Chondrocyte (in vitro differentiated cells): ENCODE measurements around the gene CRIP1. TPM values are rescaled to one million over a fixed set of nuclear protein-coding genes. Genes with fewer than 3 reads are reported as not detected.

ENCODE experiments used
- DNase-seq: peaks from one replicate; pipeline ENCODE4 v3.0.0; 2021; ENCODE audit warnings: mixed read lengths, low spot score
- H3K27ac Mint-ChIP-seq: one replicate; pipeline ENCODE4 v1.8.0; 2021; ENCODE audit warnings: mild to moderate bottlenecking, moderate library complexity, mixed read lengths; ENCODE audit not compliant: unreplicated experiment
- H3K27me3 Mint-ChIP-seq: 2 replicates; pipeline ENCODE4 v1.8.0; 2021; ENCODE audit warnings: low read depth, mixed read lengths
- H3K36me3 Mint-ChIP-seq: 2 replicates; pipeline ENCODE4 v1.8.0; 2021; ENCODE audit warnings: low read depth, mixed read lengths
- H3K4me1 Mint-ChIP-seq: 2 replicates; pipeline ENCODE4 v1.8.0; 2021; ENCODE audit warnings: low read depth, mild to moderate bottlenecking, mixed read lengths
- H3K4me3 Mint-ChIP-seq: one replicate; pipeline ENCODE4 v1.8.0; 2021; ENCODE audit warnings: mild to moderate bottlenecking, moderate library complexity, mixed read lengths; ENCODE audit not compliant: unreplicated experiment
- H3K9me3 Mint-ChIP-seq: 2 replicates; pipeline ENCODE4 v1.8.0; 2021; ENCODE audit warnings: low read depth, mixed read lengths
- CTCF ChIP-seq: fragments of 200-600 bp; sonication (generic); IDR thresholded peaks from 2 replicates; pipeline ENCODE4 v1.5.0; 2021; ENCODE audit warnings: antibody characterized with exemption, mild to moderate bottlenecking, moderate library complexity
- total RNA-seq: library from RNA; stranded (reverse); gene quantifications from 3 replicates; pipeline ENCODE4 v1.2.1, GENCODE V29; 2021

Gene CRIP1
- total RNA-seq, 1 donor from 2014 or later: 181 TPM

GRCh38 chr14:105474483-105475268 is 12.0 kb upstream of the CRIP1 start, which contains the start of gene CRIP2:
Gene CRIP2, plus strand, starts transcription at chr14:105474821. Its CDS starts 42 bp downstream, at chr14:105474863.
- Mint-ChIP-seq H3K36me3 (peaks cover under 1% of the 10 kb centered on the region), H3K27ac (peak within 1 kb of the TSS; percentile 83), H3K4me3 (peak within 1 kb of the TSS; percentile 79), H3K27me3 (no peaks in the 10 kb centered on the region), H3K9me3 (no peaks in the 10 kb centered on the region), H3K4me1 (peaks cover 34% of the 10 kb centered on the region)
- TF ChIP-seq CTCF: no peak
- no peak for DNase-seq

DNA sequence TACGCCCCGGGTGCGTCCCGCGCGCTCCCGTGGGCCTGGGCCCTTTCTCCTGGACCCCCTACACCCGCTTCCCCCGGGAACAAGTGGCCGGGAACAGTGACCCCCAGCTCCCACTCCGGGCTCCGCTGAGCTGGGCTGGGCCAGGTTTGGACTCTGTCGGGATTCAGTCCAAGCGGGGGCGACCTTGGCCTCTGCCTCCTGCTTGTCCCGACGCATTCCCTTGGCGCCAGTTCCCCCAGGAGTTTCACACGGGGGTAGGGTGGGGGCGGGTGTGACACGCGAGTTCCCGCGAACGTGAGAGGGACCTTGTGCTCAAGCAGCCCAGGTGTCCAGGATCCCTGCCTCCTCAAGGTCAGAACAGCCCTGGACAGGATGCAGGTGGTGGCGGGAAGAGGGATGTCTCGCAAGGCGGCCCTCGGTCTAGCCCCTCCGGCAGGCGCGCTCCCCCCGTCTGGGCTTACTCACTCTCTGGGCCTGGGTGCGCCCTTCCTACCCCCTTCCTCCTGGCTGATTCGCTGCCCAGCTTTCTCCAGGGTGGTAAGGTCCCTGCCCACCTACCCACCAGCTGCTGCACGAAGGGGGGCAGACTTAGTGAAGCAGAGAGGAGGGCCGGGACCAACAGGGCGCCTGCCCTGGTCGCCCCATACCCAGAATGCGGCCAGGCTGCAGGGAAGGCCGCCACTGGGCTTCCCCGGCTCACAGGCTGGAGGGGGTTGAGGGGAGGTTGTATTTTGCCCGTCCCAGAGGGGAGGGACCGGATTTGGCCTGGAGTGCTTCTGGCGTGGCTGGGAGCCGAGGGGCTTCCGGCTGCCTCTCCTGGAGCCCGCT is 11.2 kb upstream of the CRIP1 start:
- H3K27me3 Mint-ChIP-seq: no peaks in the 10 kb centered on the region
- H3K9me3 Mint-ChIP-seq: no peaks in the 10 kb centered on the region

DNA sequence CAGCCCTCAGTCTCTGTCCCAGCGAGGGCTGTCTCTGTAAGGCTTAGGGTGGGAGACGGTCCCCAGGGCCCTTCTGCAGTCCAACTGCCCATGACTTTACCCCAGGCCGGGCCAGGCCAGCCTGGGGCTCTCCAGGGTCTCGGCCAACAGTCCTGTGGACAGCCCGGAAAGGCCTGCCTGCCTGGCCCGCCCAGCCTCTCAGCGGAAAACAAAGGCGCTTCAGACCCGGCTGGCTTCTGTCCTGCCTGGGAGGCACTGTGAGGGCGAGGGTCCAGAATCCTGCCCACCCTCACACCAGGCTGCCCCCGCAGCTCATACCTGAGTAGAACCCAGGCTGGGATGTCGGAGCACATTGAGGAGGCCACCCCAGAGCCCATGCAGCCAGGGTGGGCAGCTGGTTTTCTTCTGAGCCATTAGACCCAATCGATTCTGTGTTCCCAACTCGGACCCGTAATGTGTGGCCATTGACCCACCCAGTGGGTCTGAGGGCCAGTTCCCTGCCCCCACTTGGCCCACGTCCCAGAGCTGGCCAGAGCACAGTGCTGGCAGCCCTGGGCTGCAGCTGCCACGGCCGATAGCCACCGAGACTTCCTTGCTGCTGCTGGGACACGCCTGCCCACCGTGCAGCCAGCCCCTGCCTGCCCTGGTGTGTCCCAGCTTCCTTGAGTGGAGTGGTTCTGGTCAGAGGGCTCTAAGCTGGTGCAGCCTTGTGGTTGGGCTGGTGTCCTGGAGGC is 10.4 kb upstream of the CRIP1 start:
- TF ChIP-seq CTCF: peak; percentile 9
- Mint-ChIP-seq H3K9me3 (no peaks in the 10 kb centered on the region), H3K27me3 (no peaks in the 10 kb centered on the region), H3K36me3 (peaks cover 2% of the 10 kb centered on the region), H3K4me1 (peaks cover 50% of the 10 kb centered on the region), H3K4me3 (peak overlapping the region; percentile 79), H3K27ac (peak overlapping the region; percentile 83)
- no peak for DNase-seq

More for the DNA sequence above, 11.2 kb upstream of the CRIP1 start:
- Mint-ChIP-seq H3K4me1 (peaks cover 42% of the 10 kb centered on the region), H3K36me3 (peaks cover 2% of the 10 kb centered on the region), H3K4me3 (peak overlapping the region; percentile 79), H3K27ac (peak overlapping the region; percentile 83)
- DNase-seq: no peak
- no peak for TF ChIP-seq CTCF

DNA sequence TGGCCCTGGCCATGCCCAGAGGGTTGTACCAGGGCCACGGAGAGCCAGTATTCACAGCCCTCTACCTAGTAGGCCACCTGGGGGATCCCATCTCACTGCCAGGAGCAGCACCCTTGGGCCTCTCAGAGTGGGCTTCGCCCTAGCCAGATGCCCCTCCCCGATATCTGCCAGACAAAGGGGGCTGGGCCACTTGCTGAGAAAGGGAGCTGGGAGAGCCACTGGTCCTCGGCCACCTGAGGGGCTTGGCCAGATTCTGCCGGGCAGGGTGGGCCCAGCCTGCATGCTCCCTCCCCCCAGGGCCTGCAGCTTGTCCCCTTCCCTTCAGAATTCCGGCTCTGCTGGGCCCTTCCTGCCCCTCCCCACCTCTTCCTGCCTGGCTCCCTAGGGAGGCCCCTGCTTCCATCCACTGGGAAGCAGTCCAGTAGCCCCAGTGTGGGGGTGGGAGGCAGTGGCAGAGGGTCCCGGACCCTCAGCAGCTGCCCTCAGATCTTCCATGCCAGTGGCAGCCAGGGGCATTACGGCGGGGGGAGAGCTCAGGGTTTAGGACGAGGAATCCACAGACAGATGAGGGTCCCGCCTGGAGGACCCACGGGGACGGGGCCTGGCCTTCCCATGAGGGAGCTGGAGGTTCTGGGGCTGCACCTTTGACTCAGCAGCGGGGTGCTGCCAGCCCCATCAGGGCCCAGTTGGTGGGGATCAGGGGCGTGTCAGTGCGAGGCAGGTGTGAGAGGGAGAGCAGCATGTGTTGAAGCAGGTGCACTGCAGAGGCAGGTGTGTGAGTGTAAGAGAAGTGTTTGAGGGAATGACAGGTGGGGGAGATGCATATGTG is 9.6 kb upstream of the CRIP1 start:
- Mint-ChIP-seq H3K4me3 (peak overlapping the region; percentile 79), H3K27ac (peak overlapping the region; percentile 83), H3K27me3 (no peaks in the 10 kb centered on the region), H3K36me3 (peaks cover 2% of the 10 kb centered on the region), H3K4me1 (peaks cover 53% of the 10 kb centered on the region), H3K9me3 (no peaks in the 10 kb centered on the region)
- DNase-seq: no peak
- TF ChIP-seq CTCF: no peak
